DMS 273 (cell line): ENCODE results near the gene TRIM31.

Experiments used
- DNase-seq: peaks from one replicate; lab custom pipeline; 2025; ENCODE audit not compliant: unreplicated experiment; lab: John Stamatoyannopoulos, UW

TRIM31 gene

GRCh38 chr6:30116724-30117123, 3.8 kb upstream of the TRIM31 start:
- DNase-seq, result no peak

DNA sequence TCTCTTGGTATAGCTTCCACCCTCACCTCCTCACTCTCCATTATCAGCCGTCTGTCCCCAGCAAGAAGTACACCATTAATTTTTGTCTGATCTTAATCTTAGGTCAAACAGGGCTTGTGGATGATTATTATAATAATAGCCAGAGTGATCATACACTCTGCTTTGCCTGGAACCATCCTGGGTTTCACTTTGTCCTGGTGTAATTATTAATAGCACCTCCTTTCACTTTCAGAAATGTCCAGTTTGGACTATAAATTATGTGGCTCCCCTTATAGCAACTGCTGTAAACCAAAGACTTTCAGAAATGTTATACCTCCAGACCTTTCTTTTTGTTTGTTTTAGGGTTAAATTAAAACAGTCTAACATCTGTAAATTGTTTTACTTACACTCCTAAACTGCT, 951 bp upstream of the TRIM31 start:
- no peak for DNase-seq

DNA sequence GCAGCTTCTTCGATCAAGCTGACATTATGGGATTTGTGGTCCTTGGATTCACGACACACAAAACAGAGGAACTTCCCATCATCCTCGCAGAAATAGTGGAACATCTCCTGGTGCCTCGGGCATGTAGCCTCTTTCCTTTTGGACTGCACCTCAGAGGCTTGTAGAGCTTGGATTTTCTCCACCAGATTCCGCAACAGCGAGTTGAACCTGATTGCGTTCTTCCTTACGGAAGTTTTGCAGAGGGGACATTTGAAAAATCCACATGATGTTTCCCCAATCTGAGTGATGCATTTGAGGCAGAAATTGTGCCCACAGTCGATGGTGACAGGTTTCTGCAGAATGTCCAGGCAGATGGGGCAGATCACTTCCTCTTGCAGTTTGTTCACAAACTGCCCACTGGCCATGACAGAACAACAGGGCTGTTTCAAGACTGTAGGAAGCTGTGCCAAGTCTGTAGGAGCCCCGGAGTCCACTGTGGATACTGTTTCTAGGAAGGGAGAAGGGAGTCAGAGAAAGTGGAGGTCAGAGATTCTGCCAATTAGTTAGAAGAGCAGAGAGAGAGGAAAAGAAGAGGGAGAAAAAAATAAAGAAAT, 392 bp downstream of the TRIM31 start:
- DNase-seq, result no peak

DNA sequence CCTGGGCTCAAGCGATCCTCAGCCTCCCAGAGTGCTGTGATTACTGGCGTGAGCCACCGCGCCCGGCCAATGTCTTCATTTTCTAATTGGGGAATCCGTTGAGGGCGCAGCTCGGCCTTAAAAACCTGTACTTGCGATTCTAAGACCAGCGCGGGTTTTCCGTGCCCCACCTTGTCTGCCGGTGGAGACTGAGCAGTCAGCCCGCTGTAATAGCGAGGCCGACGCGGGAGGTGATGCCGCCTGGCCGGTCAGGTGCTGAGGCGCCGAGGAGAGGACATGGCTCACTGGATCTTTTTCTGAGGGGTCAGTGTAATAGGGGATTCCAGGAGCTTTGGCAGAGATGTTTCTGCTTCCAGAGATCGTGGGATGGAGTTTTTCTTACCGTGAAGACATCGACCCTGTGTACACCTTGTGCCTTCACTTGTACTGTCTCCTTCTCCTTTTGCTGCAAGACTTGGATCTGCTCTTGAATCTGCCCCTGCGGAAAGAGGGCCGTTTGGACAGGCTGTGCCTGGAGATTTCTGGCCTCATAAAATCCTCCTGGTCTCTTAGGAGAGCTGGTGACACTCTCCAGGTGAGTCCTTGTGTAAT, 1.5 kb downstream of the TRIM31 start:
- DNase-seq, result no peak

GRCh38 chr6:30104661-30105060, 8.2 kb downstream of the TRIM31 start:
- no peak for DNase-seq

DNA sequence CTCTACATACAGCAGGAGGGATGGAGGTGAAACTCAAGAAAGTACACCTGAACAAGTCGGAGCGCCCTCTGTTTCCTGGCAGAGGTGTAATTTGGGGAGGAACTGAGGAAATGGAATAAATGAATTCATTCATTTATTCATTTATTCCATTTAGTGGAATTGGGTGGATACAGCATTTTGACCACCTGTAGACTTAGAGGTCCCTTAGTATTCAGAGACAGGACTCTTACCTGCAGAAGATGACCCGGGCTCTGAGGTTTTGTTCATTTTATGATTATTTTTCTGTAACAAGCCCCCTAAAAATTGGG, 9.1 kb downstream of the TRIM31 start:
- no peak for DNase-seq

GRCh38 chr6:30102970-30103871, 9.7 kb downstream of the TRIM31 start:
- DNase-seq, result peak; percentile 94

DNA sequence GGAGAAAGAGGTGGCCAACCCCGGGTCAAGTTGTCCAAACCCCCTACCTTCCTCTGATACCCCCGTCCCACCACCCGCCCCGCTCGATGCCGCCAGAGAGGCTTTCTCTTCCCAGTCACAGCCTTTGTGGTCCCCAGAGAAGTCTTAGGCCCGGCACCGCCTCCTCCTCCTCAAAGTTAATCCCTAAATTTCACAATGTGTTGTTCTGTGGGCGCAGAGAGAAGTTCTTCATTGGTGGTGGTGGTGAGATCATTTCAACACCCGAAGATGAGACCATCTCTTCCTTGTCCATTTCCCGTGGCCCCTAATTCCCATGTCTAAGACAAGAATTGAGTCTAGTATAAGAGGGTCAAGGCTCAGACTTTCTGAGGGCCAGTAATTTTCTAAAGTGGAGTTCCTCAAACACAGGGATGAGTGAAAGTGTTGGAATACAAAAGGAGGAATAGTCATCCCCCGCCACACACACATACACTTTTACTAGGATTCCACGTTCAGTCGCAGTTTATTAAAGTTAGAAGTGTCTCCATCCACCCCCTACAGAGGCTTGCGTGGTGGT, 10.4 kb downstream of the TRIM31 start:
- DNase-seq, result no peak

GRCh38 chr6:30101444-30102413, 11.2 kb downstream of the TRIM31 start:
- peak; percentile 93 for DNase-seq

GRCh38 chr6:30100585-30101443, 12.1 kb downstream of the TRIM31 start:
- DNase-seq, result peak; percentile 50

- DNase-seq, result no peak
Measured at GRCh38 chr6:30100154-30100553, 12.7 kb downstream of the TRIM31 start.

GRCh38 chr6:30097902-30098768, 14.8 kb downstream of the TRIM31 start:
- no peak for DNase-seq

- no peak for DNase-seq
Measured at GRCh38 chr6:30096829-30097228, 16.1 kb downstream of the TRIM31 start.

- DNase-seq, result no peak
Measured at GRCh38 chr6:30093951-30094661, 18.8 kb downstream of the TRIM31 start.

DNA sequence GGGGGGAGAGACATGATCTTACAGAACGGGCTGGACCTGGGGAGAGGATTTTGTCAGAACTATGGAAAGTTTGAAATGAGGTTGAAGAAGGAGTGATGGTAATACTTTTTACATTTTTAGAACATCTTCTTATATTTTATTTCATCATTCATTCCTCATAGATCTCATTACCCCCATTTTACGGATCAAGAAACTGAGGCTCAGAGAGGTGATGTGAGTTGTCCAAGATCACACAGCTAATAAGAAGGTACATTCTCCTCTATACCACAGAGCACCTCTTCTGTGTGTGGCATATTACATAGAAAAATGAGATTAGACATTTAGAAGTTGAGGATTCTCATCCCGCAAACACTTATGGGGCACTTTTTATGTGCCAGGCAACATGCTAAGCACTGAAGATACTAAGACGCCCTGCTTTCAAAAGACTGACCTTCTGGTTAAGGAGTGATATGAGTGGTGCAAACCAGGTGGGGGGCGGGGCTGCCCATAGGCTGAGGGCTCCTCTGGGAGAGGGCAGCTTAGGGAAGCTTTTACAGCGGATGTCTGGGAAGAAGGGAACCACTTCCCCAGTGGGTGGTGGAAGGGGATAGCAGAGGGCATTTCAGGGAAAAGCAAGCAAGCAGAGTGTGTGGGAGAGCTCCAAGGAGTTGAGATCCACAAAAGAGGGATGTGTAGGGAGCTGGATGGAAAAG, 19.9 kb downstream of the TRIM31 start:
- DNase-seq, result no peak

DNA sequence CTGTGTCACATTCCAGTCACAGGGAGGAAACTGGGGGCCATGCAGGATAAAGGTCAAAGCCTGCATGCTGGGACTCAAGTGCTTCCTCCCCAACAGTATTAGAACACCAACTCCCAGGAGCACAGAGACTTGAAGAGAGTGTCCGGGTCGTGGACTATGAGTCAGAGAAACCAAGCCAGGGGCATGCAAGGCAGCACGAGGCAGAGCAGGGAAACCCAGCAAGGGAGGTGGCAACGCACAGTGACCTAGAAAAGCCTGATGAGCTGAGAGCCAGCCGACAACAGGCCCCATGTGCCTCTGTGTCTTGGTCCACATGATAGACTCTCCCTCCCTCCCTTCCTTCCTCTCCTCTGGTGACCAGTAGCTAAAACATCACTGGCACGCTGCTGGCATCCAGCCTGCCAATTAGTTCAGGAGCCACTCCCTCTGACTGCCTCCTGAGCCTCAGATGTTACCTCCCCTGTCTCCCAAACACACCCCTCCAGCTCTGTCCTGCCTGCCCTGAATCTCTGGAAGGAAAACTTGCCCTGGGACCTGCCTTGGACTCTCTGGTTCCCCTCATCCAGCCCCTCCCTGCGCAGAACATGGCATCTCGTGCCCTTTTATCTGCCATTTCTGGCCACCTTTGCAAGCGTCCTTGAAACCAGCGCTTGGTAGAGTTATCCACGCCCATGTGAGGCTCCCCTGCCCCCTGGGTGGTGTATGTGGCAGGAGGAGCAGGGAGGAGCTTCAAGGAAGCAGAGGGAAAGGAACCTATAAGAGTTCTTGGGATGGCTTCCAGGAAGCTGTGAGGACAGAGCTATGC, 21.1 kb downstream of the TRIM31 start:
- DNase-seq, result peak; percentile 28

DNA sequence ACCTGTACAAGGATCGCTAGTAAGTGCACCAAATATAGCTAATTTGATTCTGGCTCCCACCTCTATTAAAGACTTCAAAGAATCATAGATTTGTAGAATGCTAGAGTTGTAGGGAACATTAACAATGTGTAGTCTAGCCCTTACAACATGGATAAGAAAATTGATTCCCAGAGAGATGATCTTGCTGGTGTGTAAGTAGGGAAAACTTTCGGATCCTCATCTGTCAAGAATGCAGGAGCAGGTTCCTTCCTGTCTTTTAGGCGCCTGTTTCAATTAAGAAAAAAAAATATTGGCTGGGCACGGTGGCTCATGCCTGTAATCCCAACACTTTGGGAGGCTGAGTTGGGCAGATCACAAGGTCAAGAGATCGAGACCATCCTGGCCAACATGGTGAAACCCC, 25.0 kb downstream of the TRIM31 start:
- DNase-seq, result no peak
